ENCODE results near the gene TARBP2. TPM values are rescaled to one million over a fixed set of nuclear protein-coding genes. Genes with fewer than 3 reads are reported as not detected.
"Not testable (repeated sequence)": the region's sequence is repeated elsewhere in the genome, so short reads cannot be mapped to it uniquely, and the experiment has no call there.

Gene TARBP2
- total RNA-seq, 1 donor from 2014 or later, result 30.0 TPM

GRCh38 chr12:53510181-53510812 lies 9.2 kb downstream of the TARBP2 start:
- no peak for DNase-seq (ENCODE audit: low read depth)

- DNase-seq (ENCODE audit: low read depth), result no peak
Measured at GRCh38 chr12:53513712-53514410, 12.8 kb downstream of the TARBP2 start.

GRCh38 chr12:53514628-53515290 lies 13.7 kb downstream of the TARBP2 start:
- no peak for DNase-seq (ENCODE audit: low read depth)

GRCh38 chr12:53515291-53515680 lies 14.2 kb downstream of the TARBP2 start:
- no peak for DNase-seq (ENCODE audit: low read depth)

GRCh38 chr12:53516758-53517455 lies 15.8 kb downstream of the TARBP2 start:
- DNase-seq (ENCODE audit: low read depth), result no peak

GRCh38 chr12:53518381-53518780 lies 17.3 kb downstream of the TARBP2 start:
- no peak for DNase-seq (ENCODE audit: low read depth)

- DNase-seq (ENCODE audit: low read depth), result no peak
Measured at GRCh38 chr12:53523131-53523530, 22.0 kb downstream of the TARBP2 start.

GRCh38 chr12:53524476-53524875 lies 23.4 kb downstream of the TARBP2 start:
- DNase-seq (ENCODE audit: low read depth), result no peak

GRCh38 chr12:53530061-53530460 lies 29.0 kb downstream of the TARBP2 start:
- DNase-seq (ENCODE audit: low read depth), result no peak

- no peak for DNase-seq (ENCODE audit: low read depth)
Measured at GRCh38 chr12:53530920-53531319, 29.8 kb downstream of the TARBP2 start.

- peak; percentile 15 for DNase-seq (ENCODE audit: low read depth)
Measured at GRCh38 chr12:53532021-53532420, 30.9 kb downstream of the TARBP2 start.

- no peak for DNase-seq (ENCODE audit: low read depth)
Measured at GRCh38 chr12:53532524-53533445, 31.7 kb downstream of the TARBP2 start.

- no peak for DNase-seq (ENCODE audit: low read depth)
Measured at GRCh38 chr12:53533471-53533870, 32.4 kb downstream of the TARBP2 start.

GRCh38 chr12:53536962-53537361 lies 35.9 kb downstream of the TARBP2 start:
- DNase-seq (ENCODE audit: low read depth), result no peak

GRCh38 chr12:53538209-53538689 lies 37.2 kb downstream of the TARBP2 start:
- no peak for DNase-seq (ENCODE audit: low read depth)

GRCh38 chr12:53539526-53539925 lies 38.4 kb downstream of the TARBP2 start:
- no peak for DNase-seq (ENCODE audit: low read depth)

GRCh38 chr12:53543539-53543938 lies 42.5 kb downstream of the TARBP2 start:
- peak; percentile 69 for DNase-seq (ENCODE audit: low read depth)

- DNase-seq (ENCODE audit: low read depth), result not testable (repeated sequence)
Measured at GRCh38 chr12:53548354-53548753, 47.3 kb downstream of the TARBP2 start.

- not testable (repeated sequence) for DNase-seq (ENCODE audit: low read depth)
Measured at GRCh38 chr12:53550131-53550530, 49.0 kb downstream of the TARBP2 start.

- no peak for DNase-seq (ENCODE audit: low read depth)
Measured at GRCh38 chr12:53550595-53550994, 49.5 kb downstream of the TARBP2 start.

- peak; percentile 46 for DNase-seq (ENCODE audit: low read depth)
Measured at GRCh38 chr12:53551889-53552291, 50.8 kb downstream of the TARBP2 start.
